ENCODE results near the gene FBXL4.
A peak's percentile ranks its signal among the peaks of the same experiment; 100 is the strongest.

Gene FBXL4

DNA sequence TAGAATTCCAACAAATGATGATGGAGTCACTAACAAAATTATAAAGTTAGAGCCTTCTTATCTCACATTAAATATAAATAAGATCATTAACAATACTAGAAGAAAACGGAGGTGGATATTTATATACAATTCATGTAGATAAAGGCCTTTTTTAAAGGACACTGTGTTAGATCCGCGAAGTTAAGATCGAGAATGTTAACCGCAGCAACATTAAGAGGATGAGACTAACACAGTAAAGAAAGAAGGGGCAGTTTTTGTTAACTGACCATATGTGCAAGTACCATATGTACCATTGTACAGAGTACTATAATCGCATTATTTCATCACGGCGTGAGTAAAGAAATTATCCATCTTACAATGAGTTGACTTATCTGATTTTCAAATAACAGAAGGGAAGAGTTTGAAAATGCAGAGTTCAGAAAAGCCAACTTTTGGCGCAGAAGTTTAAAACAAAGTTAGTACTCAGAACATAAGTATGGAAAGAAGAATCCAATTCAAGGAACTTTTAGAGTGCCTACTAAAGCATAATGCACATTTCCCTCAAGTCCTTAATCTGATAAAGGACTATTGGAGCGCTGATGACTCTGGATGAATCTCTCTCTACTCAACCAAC lies 1.4 kb downstream of the FBXL4 start:
- Histone ChIP-seq H3K27me3 (no peaks in the 10 kb centered on the region), H3K36me3 (no peaks in the 10 kb centered on the region), H3K27ac (no peak overlapping the region), H3K4me3 (ENCODE audit: low read depth in 1 of 2, low read length in 1 of 2) (peak overlapping the region; percentile 81 to 84), H3K9me3 (no peaks in the 10 kb centered on the region), H3K4me1 (ENCODE audit: control insufficient read depth in 1 of 2, insufficient read depth in 1 of 2, low read depth in 1 of 2, low read length in 1 of 2) (peaks cover 16 to 21% of the 10 kb centered on the region in 2 experiments)
- TF ChIP-seq, protein P1, sequence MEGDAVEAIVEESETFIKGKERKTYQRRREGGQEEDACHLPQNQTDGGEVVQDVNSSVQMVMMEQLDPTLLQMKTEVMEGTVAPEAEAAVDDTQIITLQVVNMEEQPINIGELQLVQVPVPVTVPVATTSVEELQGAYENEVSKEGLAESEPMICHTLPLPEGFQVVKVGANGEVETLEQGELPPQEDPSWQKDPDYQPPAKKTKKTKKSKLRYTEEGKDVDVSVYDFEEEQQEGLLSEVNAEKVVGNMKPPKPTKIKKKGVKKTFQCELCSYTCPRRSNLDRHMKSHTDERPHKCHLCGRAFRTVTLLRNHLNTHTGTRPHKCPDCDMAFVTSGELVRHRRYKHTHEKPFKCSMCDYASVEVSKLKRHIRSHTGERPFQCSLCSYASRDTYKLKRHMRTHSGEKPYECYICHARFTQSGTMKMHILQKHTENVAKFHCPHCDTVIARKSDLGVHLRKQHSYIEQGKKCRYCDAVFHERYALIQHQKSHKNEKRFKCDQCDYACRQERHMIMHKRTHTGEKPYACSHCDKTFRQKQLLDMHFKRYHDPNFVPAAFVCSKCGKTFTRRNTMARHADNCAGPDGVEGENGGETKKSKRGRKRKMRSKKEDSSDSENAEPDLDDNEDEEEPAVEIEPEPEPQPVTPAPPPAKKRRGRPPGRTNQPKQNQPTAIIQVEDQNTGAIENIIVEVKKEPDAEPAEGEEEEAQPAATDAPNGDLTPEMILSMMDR (IDR thresholded peaks at IDR 0.05) = no peak

DNA sequence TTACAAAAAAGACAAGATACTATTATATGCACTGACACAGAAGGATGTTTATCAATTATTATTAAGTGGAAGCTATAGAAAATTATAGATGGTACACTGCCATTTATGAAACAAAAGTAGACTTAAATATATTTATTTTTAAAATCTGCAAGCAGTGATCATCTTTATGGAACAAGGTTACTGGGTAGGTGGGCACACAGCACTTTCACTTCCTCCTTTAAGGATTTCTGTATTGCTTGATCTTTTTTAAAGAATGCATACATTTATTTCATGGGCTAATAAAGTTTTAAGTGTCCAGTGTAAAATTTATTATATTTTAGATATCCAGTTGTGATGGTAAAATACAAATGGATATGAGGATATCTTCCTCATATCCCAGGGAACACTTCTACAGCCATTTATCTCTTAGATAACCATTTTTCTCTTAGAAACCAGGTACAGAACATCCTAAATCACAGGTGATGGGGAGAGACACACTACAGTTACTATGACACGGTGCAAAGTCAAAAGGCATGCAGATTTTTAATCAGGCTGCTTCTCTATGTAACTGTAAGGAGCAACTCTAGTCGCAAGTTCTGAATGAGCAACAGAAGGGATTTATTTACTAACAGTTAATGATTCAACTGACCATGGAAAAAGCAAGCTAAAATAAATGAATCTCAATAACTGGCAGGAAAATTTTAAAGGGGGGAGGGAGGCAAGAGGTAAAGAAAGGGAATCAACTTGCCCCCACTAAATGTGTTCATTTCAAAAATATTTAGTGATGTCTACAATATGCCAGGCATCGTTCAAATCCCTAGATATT lies 2.2 kb downstream of the FBXL4 start:
- Histone ChIP-seq H3K4me1 (ENCODE audit: control insufficient read depth in 1 of 2, insufficient read depth in 1 of 2, low read depth in 1 of 2, low read length in 1 of 2) (peaks cover 19 to 23% of the 10 kb centered on the region in 2 experiments), H3K36me3 (no peaks in the 10 kb centered on the region), H3K27me3 (no peaks in the 10 kb centered on the region), H3K9me3 (no peaks in the 10 kb centered on the region), H3K4me3 (ENCODE audit: low read depth in 1 of 2, low read length in 1 of 2) (no peak overlapping the region), H3K27ac (no peak overlapping the region)
- TF ChIP-seq, protein P1 (IDR thresholded peaks at IDR 0.05) = no peak

DNA sequence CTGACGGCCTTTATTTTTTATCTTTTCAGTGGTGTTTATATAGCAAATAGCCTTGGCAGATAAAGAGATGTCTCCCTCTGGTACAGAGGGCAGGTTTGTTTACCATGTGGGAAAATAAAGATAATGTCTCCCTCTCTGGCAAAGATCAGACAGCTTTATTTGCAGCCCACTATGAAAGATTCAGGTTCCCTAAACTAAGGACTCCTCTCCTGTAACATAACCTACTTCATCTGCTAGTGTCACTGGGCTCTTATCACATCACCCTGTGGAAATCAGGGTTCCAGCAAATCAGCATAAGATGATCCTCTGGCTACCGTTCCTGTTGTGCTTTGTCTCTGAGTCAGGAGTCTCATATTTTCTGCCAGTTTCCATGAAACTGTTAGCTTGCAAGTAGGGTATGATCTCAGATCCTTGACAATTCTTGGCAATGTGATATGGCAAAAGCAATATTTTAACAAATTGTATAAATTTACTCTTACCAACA lies 3.1 kb downstream of the FBXL4 start:
- no peak overlapping the region for H3K4me3 ChIP-seq (ENCODE audit: low read depth in 1 of 2, low read length in 1 of 2)
- H3K27ac ChIP-seq = no peak overlapping the region
- peaks cover 19 to 23% of the 10 kb centered on the region in 2 experiments for H3K4me1 ChIP-seq (ENCODE audit: control insufficient read depth in 1 of 2, insufficient read depth in 1 of 2, low read depth in 1 of 2, low read length in 1 of 2)
- no peaks in the 10 kb centered on the region for H3K27me3 ChIP-seq
- TF ChIP-seq, protein P1 (IDR thresholded peaks at IDR 0.05) = no peak
- H3K9me3 ChIP-seq = no peaks in the 10 kb centered on the region
- H3K36me3 ChIP-seq = no peaks in the 10 kb centered on the region

DNA sequence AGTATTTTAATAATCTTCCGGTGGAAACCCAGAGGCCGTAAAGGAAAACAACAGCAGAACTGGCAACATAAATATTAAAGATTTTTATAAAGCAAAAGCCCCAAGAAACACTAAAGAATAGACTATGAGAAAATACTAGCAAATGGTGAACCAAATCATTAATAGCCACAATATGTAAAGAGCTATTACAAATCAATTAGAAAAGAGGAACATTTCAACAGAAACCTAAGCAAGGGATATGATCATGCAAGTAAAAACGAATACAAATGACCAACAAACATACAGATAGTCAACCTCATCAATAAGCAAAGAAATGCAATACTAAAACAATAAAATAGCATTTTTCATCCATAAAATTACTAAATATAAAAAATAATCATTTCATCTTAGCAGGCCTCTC lies 3.6 kb downstream of the FBXL4 start:
- Histone ChIP-seq H3K27me3 (no peaks in the 10 kb centered on the region), H3K4me3 (ENCODE audit: low read depth in 1 of 2, low read length in 1 of 2) (no peak overlapping the region), H3K4me1 (ENCODE audit: control insufficient read depth in 1 of 2, insufficient read depth in 1 of 2, low read depth in 1 of 2, low read length in 1 of 2) (peaks cover 19 to 23% of the 10 kb centered on the region in 2 experiments), H3K27ac (no peak overlapping the region), H3K9me3 (no peaks in the 10 kb centered on the region), H3K36me3 (no peaks in the 10 kb centered on the region)
- TF ChIP-seq, protein P1 (IDR thresholded peaks at IDR 0.05) = no peak

DNA sequence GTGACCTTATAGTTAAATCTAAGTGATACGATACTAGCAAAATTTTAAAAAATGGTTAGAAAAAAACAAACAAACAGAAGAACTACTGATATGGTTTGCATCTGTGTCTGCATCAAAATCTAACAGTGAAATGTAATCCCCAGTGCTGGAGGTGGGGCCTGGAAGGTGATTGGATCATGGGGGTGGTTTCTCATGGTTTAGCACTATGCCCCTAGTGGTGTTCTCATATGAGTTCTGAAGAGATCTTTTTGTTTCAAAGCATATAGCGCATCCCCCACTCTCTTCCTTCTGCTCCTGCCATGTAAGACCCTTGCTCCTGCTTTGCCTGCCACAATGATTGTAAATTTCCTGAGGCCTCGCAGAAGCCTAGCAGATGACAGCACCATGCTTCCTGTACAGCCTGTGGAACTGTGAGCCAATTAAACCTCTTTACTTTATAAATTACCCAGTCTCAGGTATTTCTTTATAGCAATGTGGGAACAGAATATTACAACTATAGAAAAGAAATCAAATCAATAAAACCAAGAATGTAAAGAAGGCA lies 5.4 kb downstream of the FBXL4 start:
- Histone ChIP-seq H3K36me3 (no peaks in the 10 kb centered on the region), H3K27me3 (no peaks in the 10 kb centered on the region), H3K9me3 (no peaks in the 10 kb centered on the region), H3K27ac (no peak overlapping the region), H3K4me1 (ENCODE audit: control insufficient read depth in 1 of 2, insufficient read depth in 1 of 2, low read depth in 1 of 2, low read length in 1 of 2) (peaks cover 19 to 20% of the 10 kb centered on the region in 2 experiments), H3K4me3 (ENCODE audit: low read depth in 1 of 2, low read length in 1 of 2) (no peak overlapping the region)
- TF ChIP-seq, protein P1 (IDR thresholded peaks at IDR 0.05) = no peak
